K562 (cell line): Measurements from ENCODE around the gene KLHL6. TPM values are rescaled to one million over a fixed set of nuclear protein-coding genes. Genes with fewer than 3 reads are reported as not detected.

Experiments used
- CAMTA2 ChIP-seq: fragments of 250-450 bp; sonication (Bioruptor Pico); conservative IDR thresholded peaks from 2 replicates; pipeline ENCODE4 v1.5.1; 2022
- CEBPZ ChIP-seq: fragments of 150-350 bp; IDR thresholded peaks from 2 replicates; pipeline ENCODE4 v1.6.1; 2014; ENCODE audit warnings: low read depth, mild to moderate bottlenecking, low read length, borderline replicate concordance
- HCFC1 ChIP-seq: IDR thresholded peaks from 2 replicates; pipeline ENCODE4 v1.6.1; 2012; ENCODE audit warnings: low read depth, low read length, improper control_type of control experiment
- NCOA2 ChIP-seq, 2 experiments: fragments of 450-650 bp; IDR thresholded peaks; 2 replicates each; pipeline ENCODE4 v1.6.1; 2018; ENCODE audit warnings: mild to moderate bottlenecking in 2 of 2, moderate library complexity in 1 of 2; ENCODE audit not compliant: partially characterized antibody in 2 of 2
- RBM39 ChIP-seq: fragments of 200-400 bp; formaldehyde crosslinking; optimal IDR thresholded peaks from 2 replicates; pipeline ENCODE3; 2018; ENCODE audit warnings: low read depth, low read length
- polyA plus RNA-seq, 8 experiments: library from polyadenylated mRNA; depleted of rRNA in 4 of 8; stranded (reverse) in 5 of 8; unstranded in 3 of 8; fragments of >200 nt; fragmentation: Nextera tagmentation in 2 of 8; fragmentation: Illumina TruSeq in 1 of 8; extraction: Ambion mirVana in 2 of 8; extraction: Trizol in 1 of 8; gene quantifications; 2 replicates each; pipeline versions ENCODE4 v1.2.1 to v1.2.3, GENCODE V29; 2011 to 2014; ENCODE audit warnings: inconsistent platforms in 1 of 8, missing spikeins in 1 of 8
- total RNA-seq, 7 experiments: library from RNA; depleted of rRNA in 6 of 7; stranded (reverse); fragments of >200 nt in 6 of 7; fragmentation: Illumina TruSeq in 2 of 7; extraction: Trizol in 2 of 7; gene quantifications; 2 replicates each; pipeline versions ENCODE4 v1.2.1 to v1.2.3, GENCODE V29; 2011 to 2021; ENCODE audit warnings: low replicate concordance in 1 of 7
- TF ChIP-seq, protein P1 (sequence below): sonication (generic); formaldehyde crosslinking; IDR thresholded peaks from 2 replicates; pipeline ENCODE4 v1.8.0; 2022; ENCODE audit warnings: missing genetic modification reagents, mild to moderate bottlenecking, borderline replicate concordance

Gene KLHL6
- total and polyA plus RNA-seq, 9 of the 15 experiments (the other 6 are each of a cell fraction or from before 2014, with no cell fraction given) = 0.18 to 2.1 (median 1.4) TPM

- TF ChIP-seq, protein P1, sequence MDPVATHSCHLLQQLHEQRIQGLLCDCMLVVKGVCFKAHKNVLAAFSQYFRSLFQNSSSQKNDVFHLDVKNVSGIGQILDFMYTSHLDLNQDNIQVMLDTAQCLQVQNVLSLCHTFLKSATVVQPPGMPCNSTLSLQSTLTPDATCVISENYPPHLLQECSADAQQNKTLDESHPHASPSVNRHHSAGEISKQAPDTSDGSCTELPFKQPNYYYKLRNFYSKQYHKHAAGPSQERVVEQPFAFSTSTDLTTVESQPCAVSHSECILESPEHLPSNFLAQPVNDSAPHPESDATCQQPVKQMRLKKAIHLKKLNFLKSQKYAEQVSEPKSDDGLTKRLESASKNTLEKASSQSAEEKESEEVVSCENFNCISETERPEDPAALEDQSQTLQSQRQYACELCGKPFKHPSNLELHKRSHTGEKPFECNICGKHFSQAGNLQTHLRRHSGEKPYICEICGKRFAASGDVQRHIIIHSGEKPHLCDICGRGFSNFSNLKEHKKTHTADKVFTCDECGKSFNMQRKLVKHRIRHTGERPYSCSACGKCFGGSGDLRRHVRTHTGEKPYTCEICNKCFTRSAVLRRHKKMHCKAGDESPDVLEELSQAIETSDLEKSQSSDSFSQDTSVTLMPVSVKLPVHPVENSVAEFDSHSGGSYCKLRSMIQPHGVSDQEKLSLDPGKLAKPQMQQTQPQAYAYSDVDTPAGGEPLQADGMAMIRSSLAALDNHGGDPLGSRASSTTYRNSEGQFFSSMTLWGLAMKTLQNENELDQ (CRISPR knock-in tag) = no peak
- TF ChIP-seq RBM39 = no peak
- no peak for TF ChIP-seq NCOA2 (IDR thresholded peaks at IDR 0.05; ENCODE audit: partially characterized antibody in 2 of 2)
- no peak for TF ChIP-seq CEBPZ
- TF ChIP-seq HCFC1 = no peak
- no peak for TF ChIP-seq CAMTA2 (CRISPR knock-in tag)
Observed at GRCh38 chr3:183503746-183504145, 51.8 kb downstream of the KLHL6 start (continued).
